Lower lobe of right lung (tissue), 2 donors: ENCODE measurements around the gene MTG2. TPM values are rescaled to one million over a fixed set of nuclear protein-coding genes. Genes with fewer than 3 reads are reported as not detected.
A peak's percentile ranks its signal among the peaks of the same experiment; 100 is the strongest.

ENCODE experiments used
- ATAC-seq, 2 donors: fragments of 200-7000 bp; cut with Tn5 transposase; one replicate each; pipeline ENCODE4 v1.9.1; 2020 to 2022; ENCODE audit warnings: mild to moderate bottlenecking in 2 of 2, moderate library complexity in 2 of 2
- DNase-seq: peaks from one replicate; pipeline ENCODE4 v3.0.0-alpha.2; 2020
- H3K27ac ChIP-seq: fragments of 200-600 bp; one replicate; pipeline ENCODE4 v1.8.0; 2022
- H3K27me3 ChIP-seq: fragments of 200-600 bp; one replicate; pipeline ENCODE4 v1.8.0; 2022; ENCODE audit warnings: low read depth
- H3K36me3 ChIP-seq: fragments of 200-600 bp; one replicate; pipeline ENCODE4 v1.8.0; 2022; ENCODE audit warnings: mild to moderate bottlenecking
- H3K4me1 ChIP-seq: fragments of 200-600 bp; one replicate; pipeline ENCODE4 v1.8.0; 2022
- H3K4me3 ChIP-seq: fragments of 200-600 bp; one replicate; pipeline ENCODE4 v1.8.0; 2022; ENCODE audit warnings: mild to moderate bottlenecking
- H3K9me3 ChIP-seq: fragments of 200-600 bp; one replicate; pipeline ENCODE4 v1.8.0; 2022
- CTCF ChIP-seq: fragments of 200-600 bp; IDR thresholded peaks from one replicate; pipeline ENCODE4 v1.8.0; 2022; ENCODE audit warnings: antibody characterized with exemption, mild to moderate bottlenecking
- intact Hi-C: fragments of 100-400 bp; cut with DNase I; formaldehyde crosslinking; loops from one replicate; pipeline ENCODE4 v1.11.0; 2022
- total RNA-seq: library from RNA; stranded (reverse); fragmentation: NEBNext Ultra II Directional; extraction: Animal tissue kit (Norgen Biotek cat#: 25700); gene quantifications from one replicate; pipeline ENCODE4 v1.2.1, GENCODE V29; 2021
- donor health status: DM: no; HTN: yes; CAD: no; lungs with severe emphysema.

Gene MTG2
- total RNA-seq, 1 donor from 2014 or later, result 27.1 TPM

GRCh38 chr20:62246872-62247652, 64.2 kb downstream of the MTG2 start:
- Histone ChIP-seq H3K27ac (no peak overlapping the region), H3K4me3 (no peak overlapping the region), H3K9me3 (no peaks in the 10 kb centered on the region), H3K36me3 (peaks cover 12% of the 10 kb centered on the region), H3K27me3 (no peaks in the 10 kb centered on the region), H3K4me1 (peaks cover 22% of the 10 kb centered on the region)
- ATAC-seq (peak in 1 of 2 donors; percentile 16), DNase-seq (no peak)
- TF ChIP-seq CTCF, result no peak
- intact Hi-C loops, result no loop called here

- H3K4me3 ChIP-seq, result no peak overlapping the region
- no peak for DNase-seq
- no peaks in the 10 kb centered on the region for H3K27me3 ChIP-seq
- peaks cover 20% of the 10 kb centered on the region for H3K4me1 ChIP-seq
- H3K36me3 ChIP-seq, result peaks cover 3% of the 10 kb centered on the region
- no peak for TF ChIP-seq CTCF
- intact Hi-C loops, result no loop called here
- ATAC-seq, result no peak
- H3K27ac ChIP-seq, result no peak overlapping the region
- no peaks in the 10 kb centered on the region for H3K9me3 ChIP-seq
These were observed 66.2 kb downstream of the MTG2 start for GRCh38 chr20:62248890-62249560.

- H3K4me1 ChIP-seq, result peaks cover 4% of the 10 kb centered on the region
- no peaks in the 10 kb centered on the region for H3K9me3 ChIP-seq
- TF ChIP-seq CTCF, result no peak
- intact Hi-C loops, result no loop called here
- DNase-seq (no peak), ATAC-seq (no peak)
- no peak overlapping the region for H3K4me3 ChIP-seq
- no peaks in the 10 kb centered on the region for H3K27me3 ChIP-seq
- peaks cover 29% of the 10 kb centered on the region for H3K36me3 ChIP-seq
- H3K27ac ChIP-seq, result no peak overlapping the region
These were observed 69.6 kb downstream of the MTG2 start for GRCh38 chr20:62252342-62252966.

Other genes with a start within 250 kb of the MTG2 start
- 17.6 TPM for gene TAF4, start 117.1 kb upstream of the MTG2 start, total RNA-seq
- 36.8 TPM for gene LSM14B, start 60.6 kb upstream of the MTG2 start, total RNA-seq
- gene PSMA7, start 39.6 kb upstream of the MTG2 start, total RNA-seq, result 223 TPM
- 17.8 TPM for gene SS18L1, start 39.3 kb upstream of the MTG2 start, total RNA-seq
- not detected for gene HRH3, start 37.2 kb downstream of the MTG2 start, total RNA-seq
- gene OSBPL2, start 55.5 kb downstream of the MTG2 start, total RNA-seq, result 56.0 TPM
- gene ADRM1, start 120.0 kb downstream of the MTG2 start, total RNA-seq, result 63.9 TPM
- 282 TPM for gene LAMA5, start 184.3 kb downstream of the MTG2 start, total RNA-seq
- gene RPS21, start 204.1 kb downstream of the MTG2 start, total RNA-seq, result 1,104 TPM
- gene CABLES2, start 224.3 kb downstream of the MTG2 start, total RNA-seq, result 4.5 TPM
- 2.0 TPM for gene RBBP8NL, start 244.5 kb downstream of the MTG2 start, total RNA-seq